HG02571 (cell line): Measurements from ENCODE around the gene NAB2.

Source experiments
- ATAC-seq: cut with Tn5 transposase; IDR thresholded peaks from one replicate; pipeline ENCODE4 v1.9.1; 2021; ENCODE audit warnings: mild to moderate bottlenecking, moderate library complexity; ENCODE audit not compliant: unreplicated experiment

The NAB2 gene

GRCh38 chr12:57131896-57132744 lies 43.2 kb downstream of the NAB2 start:
- no peak for ATAC-seq

- ATAC-seq = no peak
Observed at GRCh38 chr12:57133013-57133569, 44.2 kb downstream of the NAB2 start.

- ATAC-seq = no peak
Observed at GRCh38 chr12:57133916-57134315, 45.0 kb downstream of the NAB2 start.

- ATAC-seq = no peak
Observed at GRCh38 chr12:57134949-57135348, 46.0 kb downstream of the NAB2 start.

- ATAC-seq = no peak
Observed at GRCh38 chr12:57135527-57136326, 46.8 kb downstream of the NAB2 start.

- no peak for ATAC-seq
Observed at GRCh38 chr12:57138526-57139272, 49.8 kb downstream of the NAB2 start.

- no peak for ATAC-seq
Observed at GRCh38 chr12:57139796-57140649, 51.1 kb downstream of the NAB2 start.

GRCh38 chr12:57141249-57141648 lies 52.3 kb downstream of the NAB2 start:
- ATAC-seq = no peak

GRCh38 chr12:57142121-57142520 lies 53.2 kb downstream of the NAB2 start:
- no peak for ATAC-seq

GRCh38 chr12:57142727-57143126 lies 53.8 kb downstream of the NAB2 start:
- no peak for ATAC-seq

- no peak for ATAC-seq
Observed at GRCh38 chr12:57143454-57143853, 54.5 kb downstream of the NAB2 start.
